ENCODE results near the gene TAF6. TPM values are rescaled to one million over a fixed set of nuclear protein-coding genes. Genes with fewer than 3 reads are reported as not detected.

Gene TAF6
- total and polyA plus RNA-seq, 2 experiments from 2014 or later, result 56.3 to 141 TPM

DNA sequence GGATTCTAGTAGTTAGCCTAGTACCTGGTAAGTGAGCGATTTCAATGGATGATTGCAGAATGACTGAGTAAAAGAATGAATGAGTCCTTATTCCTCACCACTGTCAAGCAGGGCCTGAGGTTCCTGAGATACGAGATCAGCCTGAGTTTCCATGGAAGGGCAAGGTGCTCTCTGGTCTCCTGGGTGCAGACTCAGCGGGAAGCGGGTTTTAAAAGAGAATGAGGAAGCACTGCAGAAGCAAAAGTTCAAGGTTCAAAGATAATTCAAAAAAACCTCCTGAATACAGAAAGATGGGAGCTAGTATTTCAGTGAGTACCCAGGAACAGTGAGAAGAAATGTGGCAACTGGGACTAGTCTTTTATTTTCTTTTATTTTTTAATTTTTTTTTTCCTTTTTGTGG, 42.0 kb downstream of the TAF6 start (continued):
- TF ChIP-seq, protein P1, sequence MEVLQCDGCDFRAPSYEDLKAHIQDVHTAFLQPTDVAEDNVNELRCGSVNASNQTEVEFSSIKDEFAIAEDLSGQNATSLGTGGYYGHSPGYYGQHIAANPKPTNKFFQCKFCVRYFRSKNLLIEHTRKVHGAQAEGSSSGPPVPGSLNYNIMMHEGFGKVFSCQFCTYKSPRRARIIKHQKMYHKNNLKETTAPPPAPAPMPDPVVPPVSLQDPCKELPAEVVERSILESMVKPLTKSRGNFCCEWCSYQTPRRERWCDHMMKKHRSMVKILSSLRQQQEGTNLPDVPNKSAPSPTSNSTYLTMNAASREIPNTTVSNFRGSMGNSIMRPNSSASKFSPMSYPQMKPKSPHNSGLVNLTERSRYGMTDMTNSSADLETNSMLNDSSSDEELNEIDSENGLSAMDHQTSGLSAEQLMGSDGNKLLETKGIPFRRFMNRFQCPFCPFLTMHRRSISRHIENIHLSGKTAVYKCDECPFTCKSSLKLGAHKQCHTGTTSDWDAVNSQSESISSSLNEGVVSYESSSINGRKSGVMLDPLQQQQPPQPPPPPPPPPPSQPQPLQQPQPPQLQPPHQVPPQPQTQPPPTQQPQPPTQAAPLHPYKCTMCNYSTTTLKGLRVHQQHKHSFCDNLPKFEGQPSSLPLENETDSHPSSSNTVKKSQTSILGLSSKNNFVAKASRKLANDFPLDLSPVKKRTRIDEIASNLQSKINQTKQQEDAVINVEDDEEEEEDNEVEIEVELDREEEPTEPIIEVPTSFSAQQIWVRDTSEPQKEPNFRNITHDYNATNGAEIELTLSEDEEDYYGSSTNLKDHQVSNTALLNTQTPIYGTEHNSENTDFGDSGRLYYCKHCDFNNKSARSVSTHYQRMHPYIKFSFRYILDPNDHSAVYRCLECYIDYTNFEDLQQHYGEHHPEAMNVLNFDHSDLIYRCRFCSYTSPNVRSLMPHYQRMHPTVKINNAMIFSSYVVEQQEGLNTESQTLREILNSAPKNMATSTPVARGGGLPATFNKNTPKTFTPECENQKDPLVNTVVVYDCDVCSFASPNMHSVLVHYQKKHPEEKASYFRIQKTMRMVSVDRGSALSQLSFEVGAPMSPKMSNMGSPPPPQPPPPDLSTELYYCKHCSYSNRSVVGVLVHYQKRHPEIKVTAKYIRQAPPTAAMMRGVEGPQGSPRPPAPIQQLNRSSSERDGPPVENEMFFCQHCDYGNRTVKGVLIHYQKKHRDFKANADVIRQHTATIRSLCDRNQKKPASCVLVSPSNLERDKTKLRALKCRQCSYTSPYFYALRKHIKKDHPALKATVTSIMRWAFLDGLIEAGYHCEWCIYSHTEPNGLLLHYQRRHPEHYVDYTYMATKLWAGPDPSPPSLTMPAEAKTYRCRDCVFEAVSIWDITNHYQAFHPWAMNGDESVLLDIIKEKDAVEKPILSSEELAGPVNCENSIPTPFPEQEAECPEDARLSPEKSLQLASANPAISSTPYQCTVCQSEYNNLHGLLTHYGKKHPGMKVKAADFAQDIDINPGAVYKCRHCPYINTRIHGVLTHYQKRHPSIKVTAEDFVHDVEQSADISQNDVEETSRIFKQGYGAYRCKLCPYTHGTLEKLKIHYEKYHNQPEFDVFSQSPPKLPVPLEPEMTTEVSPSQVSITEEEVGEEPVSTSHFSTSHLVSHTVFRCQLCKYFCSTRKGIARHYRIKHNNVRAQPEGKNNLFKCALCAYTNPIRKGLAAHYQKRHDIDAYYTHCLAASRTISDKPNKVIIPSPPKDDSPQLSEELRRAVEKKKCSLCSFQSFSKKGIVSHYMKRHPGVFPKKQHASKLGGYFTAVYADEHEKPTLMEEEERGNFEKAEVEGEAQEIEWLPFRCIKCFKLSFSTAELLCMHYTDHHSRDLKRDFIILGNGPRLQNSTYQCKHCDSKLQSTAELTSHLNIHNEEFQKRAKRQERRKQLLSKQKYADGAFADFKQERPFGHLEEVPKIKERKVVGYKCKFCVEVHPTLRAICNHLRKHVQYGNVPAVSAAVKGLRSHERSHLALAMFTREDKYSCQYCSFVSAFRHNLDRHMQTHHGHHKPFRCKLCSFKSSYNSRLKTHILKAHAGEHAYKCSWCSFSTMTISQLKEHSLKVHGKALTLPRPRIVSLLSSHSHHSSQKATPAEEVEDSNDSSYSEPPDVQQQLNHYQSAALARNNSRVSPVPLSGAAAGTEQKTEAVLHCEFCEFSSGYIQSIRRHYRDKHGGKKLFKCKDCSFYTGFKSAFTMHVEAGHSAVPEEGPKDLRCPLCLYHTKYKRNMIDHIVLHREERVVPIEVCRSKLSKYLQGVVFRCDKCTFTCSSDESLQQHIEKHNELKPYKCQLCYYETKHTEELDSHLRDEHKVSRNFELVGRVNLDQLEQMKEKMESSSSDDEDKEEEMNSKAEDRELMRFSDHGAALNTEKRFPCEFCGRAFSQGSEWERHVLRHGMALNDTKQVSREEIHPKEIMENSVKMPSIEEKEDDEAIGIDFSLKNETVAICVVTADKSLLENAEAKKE (CRISPR knock-in tag; IDR thresholded peaks at IDR 0.05), result no peak
- no peak for TF ChIP-seq STAT1 (IDR thresholded peaks at IDR 0.05; ENCODE audit: unreplicated experiment)

DNA sequence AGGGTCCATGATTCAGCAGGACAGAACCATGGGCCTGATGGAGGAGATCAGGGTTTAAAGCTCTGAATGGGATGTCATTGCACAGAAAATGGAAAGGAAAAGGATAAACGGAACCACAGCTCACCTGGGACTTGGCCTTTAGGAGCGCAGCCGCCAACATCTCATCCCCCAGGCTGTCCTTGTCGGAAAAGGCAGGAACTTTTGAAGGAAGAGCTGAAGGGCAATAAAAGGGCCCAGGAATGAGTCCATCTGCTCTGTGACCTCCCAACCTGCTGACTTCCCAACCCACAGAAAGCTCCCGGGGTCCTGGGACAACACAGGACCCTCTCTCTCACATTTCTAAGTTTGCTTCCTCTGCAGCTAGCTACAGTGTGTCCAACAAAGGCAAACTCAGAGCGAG, 43.7 kb downstream of the TAF6 start:
- H3K4me1 ChIP-seq (ENCODE audit: insufficient read depth), result peaks cover 7% of the 10 kb centered on the region; the same call in 1 of the 2 replicates
- H3K36me3 ChIP-seq (ENCODE audit: insufficient read depth), result peaks cover 95% of the 10 kb centered on the region
- H3K27me3 Mint-ChIP-seq (ENCODE audit: insufficient read depth, low read depth, poor library complexity), result peaks cover 26% of the 10 kb centered on the region
- ATAC-seq (no peak), DNase-seq (ENCODE audit: low spot score) (no peak)
- peaks cover 73% of the 10 kb centered on the region for H3K9me3 Mint-ChIP-seq
- H3K9me2 ChIP-seq (ENCODE audit: insufficient read depth), result no peaks in the 10 kb centered on the region
- no peak overlapping the region; the same call in 2 of the 3 replicates for H3K4me3 Mint-ChIP-seq
- no peak overlapping the region for H3K27ac Mint-ChIP-seq
- H2AFZ ChIP-seq, result no peak overlapping the region
- H4K20me1 ChIP-seq (replicated peaks; ENCODE audit: insufficient read depth), result peaks cover 22% of the 10 kb centered on the region
- no peak overlapping the region for H3K4me2 ChIP-seq
- H3K79me2 ChIP-seq (replicated peaks; ENCODE audit: insufficient read depth), result peaks cover 61% of the 10 kb centered on the region
- H3F3A ChIP-seq (replicated peaks; ENCODE audit: low read depth), result peaks cover 54% of the 10 kb centered on the region
- peaks cover 99% of the 10 kb centered on the region for H3K36me3 Mint-ChIP-seq (ENCODE audit: low read depth)
- no peak overlapping the region for H3K4me3 ChIP-seq
- H3K27ac ChIP-seq (ENCODE audit: low read depth), result no peak overlapping the region
- H3K27me3 ChIP-seq (ENCODE audit: insufficient read depth), result 0 out of 2 replicates have a peak, but pooled peaks cover 4% of the 10 kb centered on the region
- H3K4me1 Mint-ChIP-seq, result peaks cover 8% of the 10 kb centered on the region; the same call in 2 of the 3 replicates
- TF ChIP-seq ZNF114 (CRISPR knock-in tag; IDR thresholded peaks at IDR 0.05) (no peak), STAT1 (IDR thresholded peaks at IDR 0.05; ENCODE audit: unreplicated experiment) (no peak), POLR2AphosphoS5 (IDR thresholded peaks at IDR 0.05; ENCODE audit: low read depth) (no peak), NANOG (IDR thresholded peaks at IDR 0.05; ENCODE audit: borderline replicate concordance) (no peak)
- TF ChIP-seq, protein P2, sequence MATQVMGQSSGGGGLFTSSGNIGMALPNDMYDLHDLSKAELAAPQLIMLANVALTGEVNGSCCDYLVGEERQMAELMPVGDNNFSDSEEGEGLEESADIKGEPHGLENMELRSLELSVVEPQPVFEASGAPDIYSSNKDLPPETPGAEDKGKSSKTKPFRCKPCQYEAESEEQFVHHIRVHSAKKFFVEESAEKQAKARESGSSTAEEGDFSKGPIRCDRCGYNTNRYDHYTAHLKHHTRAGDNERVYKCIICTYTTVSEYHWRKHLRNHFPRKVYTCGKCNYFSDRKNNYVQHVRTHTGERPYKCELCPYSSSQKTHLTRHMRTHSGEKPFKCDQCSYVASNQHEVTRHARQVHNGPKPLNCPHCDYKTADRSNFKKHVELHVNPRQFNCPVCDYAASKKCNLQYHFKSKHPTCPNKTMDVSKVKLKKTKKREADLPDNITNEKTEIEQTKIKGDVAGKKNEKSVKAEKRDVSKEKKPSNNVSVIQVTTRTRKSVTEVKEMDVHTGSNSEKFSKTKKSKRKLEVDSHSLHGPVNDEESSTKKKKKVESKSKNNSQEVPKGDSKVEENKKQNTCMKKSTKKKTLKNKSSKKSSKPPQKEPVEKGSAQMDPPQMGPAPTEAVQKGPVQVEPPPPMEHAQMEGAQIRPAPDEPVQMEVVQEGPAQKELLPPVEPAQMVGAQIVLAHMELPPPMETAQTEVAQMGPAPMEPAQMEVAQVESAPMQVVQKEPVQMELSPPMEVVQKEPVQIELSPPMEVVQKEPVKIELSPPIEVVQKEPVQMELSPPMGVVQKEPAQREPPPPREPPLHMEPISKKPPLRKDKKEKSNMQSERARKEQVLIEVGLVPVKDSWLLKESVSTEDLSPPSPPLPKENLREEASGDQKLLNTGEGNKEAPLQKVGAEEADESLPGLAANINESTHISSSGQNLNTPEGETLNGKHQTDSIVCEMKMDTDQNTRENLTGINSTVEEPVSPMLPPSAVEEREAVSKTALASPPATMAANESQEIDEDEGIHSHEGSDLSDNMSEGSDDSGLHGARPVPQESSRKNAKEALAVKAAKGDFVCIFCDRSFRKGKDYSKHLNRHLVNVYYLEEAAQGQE (IDR thresholded peaks at IDR 0.05; ENCODE audit: unreplicated experiment), result no peak
- TF ChIP-seq, protein P3, sequence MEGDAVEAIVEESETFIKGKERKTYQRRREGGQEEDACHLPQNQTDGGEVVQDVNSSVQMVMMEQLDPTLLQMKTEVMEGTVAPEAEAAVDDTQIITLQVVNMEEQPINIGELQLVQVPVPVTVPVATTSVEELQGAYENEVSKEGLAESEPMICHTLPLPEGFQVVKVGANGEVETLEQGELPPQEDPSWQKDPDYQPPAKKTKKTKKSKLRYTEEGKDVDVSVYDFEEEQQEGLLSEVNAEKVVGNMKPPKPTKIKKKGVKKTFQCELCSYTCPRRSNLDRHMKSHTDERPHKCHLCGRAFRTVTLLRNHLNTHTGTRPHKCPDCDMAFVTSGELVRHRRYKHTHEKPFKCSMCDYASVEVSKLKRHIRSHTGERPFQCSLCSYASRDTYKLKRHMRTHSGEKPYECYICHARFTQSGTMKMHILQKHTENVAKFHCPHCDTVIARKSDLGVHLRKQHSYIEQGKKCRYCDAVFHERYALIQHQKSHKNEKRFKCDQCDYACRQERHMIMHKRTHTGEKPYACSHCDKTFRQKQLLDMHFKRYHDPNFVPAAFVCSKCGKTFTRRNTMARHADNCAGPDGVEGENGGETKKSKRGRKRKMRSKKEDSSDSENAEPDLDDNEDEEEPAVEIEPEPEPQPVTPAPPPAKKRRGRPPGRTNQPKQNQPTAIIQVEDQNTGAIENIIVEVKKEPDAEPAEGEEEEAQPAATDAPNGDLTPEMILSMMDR (conservative IDR thresholded peaks at IDR 0.05; ENCODE audit: low read depth in 2 of 2), result no peak
- TF ChIP-seq, protein P4, sequence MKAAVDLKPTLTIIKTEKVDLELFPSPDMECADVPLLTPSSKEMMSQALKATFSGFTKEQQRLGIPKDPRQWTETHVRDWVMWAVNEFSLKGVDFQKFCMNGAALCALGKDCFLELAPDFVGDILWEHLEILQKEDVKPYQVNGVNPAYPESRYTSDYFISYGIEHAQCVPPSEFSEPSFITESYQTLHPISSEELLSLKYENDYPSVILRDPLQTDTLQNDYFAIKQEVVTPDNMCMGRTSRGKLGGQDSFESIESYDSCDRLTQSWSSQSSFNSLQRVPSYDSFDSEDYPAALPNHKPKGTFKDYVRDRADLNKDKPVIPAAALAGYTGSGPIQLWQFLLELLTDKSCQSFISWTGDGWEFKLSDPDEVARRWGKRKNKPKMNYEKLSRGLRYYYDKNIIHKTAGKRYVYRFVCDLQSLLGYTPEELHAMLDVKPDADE (IDR thresholded peaks at IDR 0.05), result no peak
